Neural cell (in vitro differentiated cells): ENCODE results near the gene MAST2.

Experiments
- EP300 ChIP-seq: fragments of 450-650 bp; conservative IDR thresholded peaks from 2 replicates; pipeline ENCODE4 v1.6.1; 2014; ENCODE audit warnings: antibody characterized with exemption, mild to moderate bottlenecking, moderate library complexity; ENCODE audit not compliant: poor library complexity, severe bottlenecking
- EZH2 ChIP-seq: fragments of 200-600, 300-800 bp; shearing (Covaris generic), sonication (generic); IDR thresholded peaks from 2 replicates; pipeline ENCODE4 v1.6.1; 2014; ENCODE audit warnings: antibody characterized with exemption, low read length, borderline replicate concordance, mild to moderate bottlenecking; ENCODE audit not compliant: insufficient read depth, poor library complexity, severe bottlenecking
- MXI1 ChIP-seq: fragments of 450-650 bp; conservative IDR thresholded peaks from 2 replicates; pipeline ENCODE4 v1.6.1; 2014; ENCODE audit warnings: antibody characterized with exemption, mild to moderate bottlenecking; ENCODE audit not compliant: poor library complexity, severe bottlenecking
- POLR2AphosphoS5 ChIP-seq: IDR thresholded peaks from 2 replicates; pipeline ENCODE4 v1.6.1; 2012
- RAD21 ChIP-seq: fragments of 450-650 bp; conservative IDR thresholded peaks from 2 replicates; pipeline ENCODE4 v1.6.1; 2014; ENCODE audit warnings: antibody characterized with exemption, mild to moderate bottlenecking, moderate library complexity
- SMC3 ChIP-seq: fragments of 450-650 bp; conservative IDR thresholded peaks from 2 replicates; pipeline ENCODE4 v1.6.1; 2014; ENCODE audit warnings: antibody characterized with exemption, mild to moderate bottlenecking, moderate library complexity; ENCODE audit not compliant: poor library complexity
- TAF1 ChIP-seq: IDR thresholded peaks from 2 replicates; pipeline ENCODE4 v1.6.1; 2012; ENCODE audit warnings: low read depth
- TF ChIP-seq, protein P1 (sequence below): fragments of 450-650 bp; IDR thresholded peaks from 2 replicates; pipeline ENCODE4 v1.5.1; 2014; ENCODE audit warnings: antibody characterized with exemption, mild to moderate bottlenecking, moderate library complexity; ENCODE audit not compliant: poor library complexity, severe bottlenecking
- TF ChIP-seq, protein P2 (sequence below): IDR thresholded peaks from 2 replicates; pipeline ENCODE4 v1.6.1; 2012; ENCODE audit warnings: borderline replicate concordance

DNA sequence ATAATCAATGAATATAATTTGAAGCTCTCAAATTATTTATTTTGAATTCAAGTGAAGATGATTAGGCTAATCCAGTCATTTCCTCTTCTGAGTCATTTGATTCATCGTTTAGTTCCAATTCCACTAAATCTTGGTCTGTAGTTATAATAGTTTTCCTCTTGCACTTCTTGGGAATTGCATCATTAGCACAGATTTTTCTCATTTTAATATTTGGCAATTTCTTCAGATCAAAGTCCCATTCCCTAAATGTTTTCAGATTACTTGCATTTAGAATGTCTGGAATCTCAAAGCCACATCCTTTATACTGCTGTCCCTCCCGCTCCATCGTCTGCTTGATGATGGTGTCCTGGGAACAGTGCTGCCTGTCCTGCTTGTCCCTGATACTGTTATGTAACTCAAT is 43.5 kb downstream of the MAST2 start:
- TF ChIP-seq EZH2 (no peak), EP300 (no peak), RAD21 (no peak), TAF1 (no peak), POLR2AphosphoS5 (no peak), MXI1 (no peak), SMC3 (no peak)
- TF ChIP-seq, protein P1, sequence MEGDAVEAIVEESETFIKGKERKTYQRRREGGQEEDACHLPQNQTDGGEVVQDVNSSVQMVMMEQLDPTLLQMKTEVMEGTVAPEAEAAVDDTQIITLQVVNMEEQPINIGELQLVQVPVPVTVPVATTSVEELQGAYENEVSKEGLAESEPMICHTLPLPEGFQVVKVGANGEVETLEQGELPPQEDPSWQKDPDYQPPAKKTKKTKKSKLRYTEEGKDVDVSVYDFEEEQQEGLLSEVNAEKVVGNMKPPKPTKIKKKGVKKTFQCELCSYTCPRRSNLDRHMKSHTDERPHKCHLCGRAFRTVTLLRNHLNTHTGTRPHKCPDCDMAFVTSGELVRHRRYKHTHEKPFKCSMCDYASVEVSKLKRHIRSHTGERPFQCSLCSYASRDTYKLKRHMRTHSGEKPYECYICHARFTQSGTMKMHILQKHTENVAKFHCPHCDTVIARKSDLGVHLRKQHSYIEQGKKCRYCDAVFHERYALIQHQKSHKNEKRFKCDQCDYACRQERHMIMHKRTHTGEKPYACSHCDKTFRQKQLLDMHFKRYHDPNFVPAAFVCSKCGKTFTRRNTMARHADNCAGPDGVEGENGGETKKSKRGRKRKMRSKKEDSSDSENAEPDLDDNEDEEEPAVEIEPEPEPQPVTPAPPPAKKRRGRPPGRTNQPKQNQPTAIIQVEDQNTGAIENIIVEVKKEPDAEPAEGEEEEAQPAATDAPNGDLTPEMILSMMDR, result no peak
- TF ChIP-seq, protein P2, sequence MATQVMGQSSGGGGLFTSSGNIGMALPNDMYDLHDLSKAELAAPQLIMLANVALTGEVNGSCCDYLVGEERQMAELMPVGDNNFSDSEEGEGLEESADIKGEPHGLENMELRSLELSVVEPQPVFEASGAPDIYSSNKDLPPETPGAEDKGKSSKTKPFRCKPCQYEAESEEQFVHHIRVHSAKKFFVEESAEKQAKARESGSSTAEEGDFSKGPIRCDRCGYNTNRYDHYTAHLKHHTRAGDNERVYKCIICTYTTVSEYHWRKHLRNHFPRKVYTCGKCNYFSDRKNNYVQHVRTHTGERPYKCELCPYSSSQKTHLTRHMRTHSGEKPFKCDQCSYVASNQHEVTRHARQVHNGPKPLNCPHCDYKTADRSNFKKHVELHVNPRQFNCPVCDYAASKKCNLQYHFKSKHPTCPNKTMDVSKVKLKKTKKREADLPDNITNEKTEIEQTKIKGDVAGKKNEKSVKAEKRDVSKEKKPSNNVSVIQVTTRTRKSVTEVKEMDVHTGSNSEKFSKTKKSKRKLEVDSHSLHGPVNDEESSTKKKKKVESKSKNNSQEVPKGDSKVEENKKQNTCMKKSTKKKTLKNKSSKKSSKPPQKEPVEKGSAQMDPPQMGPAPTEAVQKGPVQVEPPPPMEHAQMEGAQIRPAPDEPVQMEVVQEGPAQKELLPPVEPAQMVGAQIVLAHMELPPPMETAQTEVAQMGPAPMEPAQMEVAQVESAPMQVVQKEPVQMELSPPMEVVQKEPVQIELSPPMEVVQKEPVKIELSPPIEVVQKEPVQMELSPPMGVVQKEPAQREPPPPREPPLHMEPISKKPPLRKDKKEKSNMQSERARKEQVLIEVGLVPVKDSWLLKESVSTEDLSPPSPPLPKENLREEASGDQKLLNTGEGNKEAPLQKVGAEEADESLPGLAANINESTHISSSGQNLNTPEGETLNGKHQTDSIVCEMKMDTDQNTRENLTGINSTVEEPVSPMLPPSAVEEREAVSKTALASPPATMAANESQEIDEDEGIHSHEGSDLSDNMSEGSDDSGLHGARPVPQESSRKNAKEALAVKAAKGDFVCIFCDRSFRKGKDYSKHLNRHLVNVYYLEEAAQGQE, result no peak
